ENCODE data around the gene SUN2. TPM values are rescaled to one million over a fixed set of nuclear protein-coding genes. Genes with fewer than 3 reads are reported as not detected.

The SUN2 gene
- total and polyA plus RNA-seq, 8 donors: 58.1 to 174 (median 72.4) TPM

GRCh38 chr22:38750638-38751037 lies 5.2 kb downstream of the SUN2 start:
- H3K36me3 ChIP-seq: peaks cover 0 to 74% of the 10 kb centered on the region in 2 donors
- ATAC-seq (no peak), DNase-seq (no peak)
- H3K4me1 ChIP-seq: peaks cover 16 to 58% of the 10 kb centered on the region in 2 donors
- intact Hi-C loops (cut with DNase I): no loop called here
- H3K27me3 ChIP-seq: no peaks in the 10 kb centered on the region
- H3K9me3 ChIP-seq: no peaks in the 10 kb centered on the region
- peak overlapping the region in 1 of 2 donors; percentile 25 for H3K4me3 ChIP-seq
- TF ChIP-seq CTCF (IDR thresholded peaks at IDR 0.05): no peak
- peak overlapping the region in 1 of 2 donors; percentile 93 for H3K27ac ChIP-seq

GRCh38 chr22:38750104-38750503 lies 5.7 kb downstream of the SUN2 start:
- Histone ChIP-seq H3K27me3 (no peaks in the 10 kb centered on the region), H3K9me3 (no peaks in the 10 kb centered on the region), H3K27ac (peak overlapping the region in 1 of 2 donors; percentile 93), H3K36me3 (peaks cover 0 to 79% of the 10 kb centered on the region in 2 donors), H3K4me3 (no peak overlapping the region), H3K4me1 (peaks cover 16 to 58% of the 10 kb centered on the region in 2 donors)
- DNase-seq (no peak), ATAC-seq (no peak)
- TF ChIP-seq CTCF (IDR thresholded peaks at IDR 0.05): no peak
- intact Hi-C loops (cut with DNase I): no loop called here

- no peak overlapping the region for H3K4me3 ChIP-seq
- ATAC-seq: no peak
- intact Hi-C loops (cut with DNase I): no loop called here
- no peak for TF ChIP-seq CTCF (IDR thresholded peaks at IDR 0.05)
- peaks cover 0 to 94% of the 10 kb centered on the region in 2 donors for H3K36me3 ChIP-seq
- H3K27ac ChIP-seq: no peak overlapping the region
- no peaks in the 10 kb centered on the region for H3K27me3 ChIP-seq
- no peak for DNase-seq
- H3K4me1 ChIP-seq: peaks cover 3 to 43% of the 10 kb centered on the region in 2 donors
- H3K9me3 ChIP-seq: no peaks in the 10 kb centered on the region
These were observed 7.2 kb downstream of the SUN2 start for GRCh38 chr22:38748487-38749136.

- ATAC-seq: no peak
- H3K9me3 ChIP-seq: no peaks in the 10 kb centered on the region
- peak in 1 of 4 donors; percentile 49 for DNase-seq
- no peak overlapping the region for H3K4me3 ChIP-seq
- peaks cover 0 to 16% of the 10 kb centered on the region in 2 donors for H3K4me1 ChIP-seq
- intact Hi-C loops (cut with DNase I): no loop called here
- no peak overlapping the region for H3K27ac ChIP-seq
- no peak for TF ChIP-seq CTCF (IDR thresholded peaks at IDR 0.05)
- no peaks in the 10 kb centered on the region for H3K27me3 ChIP-seq
- peaks cover 0 to 100% of the 10 kb centered on the region in 2 donors for H3K36me3 ChIP-seq
These were observed 9.9 kb downstream of the SUN2 start for GRCh38 chr22:38745676-38746460.

GRCh38 chr22:38744981-38745380 lies 10.8 kb downstream of the SUN2 start:
- H3K36me3 ChIP-seq: peaks cover 0 to 100% of the 10 kb centered on the region in 2 donors
- H3K4me1 ChIP-seq: peaks cover 0 to 7% of the 10 kb centered on the region in 2 donors
- no peak for TF ChIP-seq CTCF (IDR thresholded peaks at IDR 0.05)
- intact Hi-C loops (cut with DNase I): no loop called here
- no peak overlapping the region for H3K4me3 ChIP-seq
- no peak for ATAC-seq
- H3K27ac ChIP-seq: no peak overlapping the region
- peak in 1 of 4 donors; percentile 39 for DNase-seq
- no peaks in the 10 kb centered on the region for H3K27me3 ChIP-seq
- no peaks in the 10 kb centered on the region for H3K9me3 ChIP-seq
